ENCODE results near the gene SEC61A2.
"Not testable (repeated sequence)": the region's sequence is repeated elsewhere in the genome, so short reads cannot be mapped to it uniquely, and the experiment has no call there.

The SEC61A2 gene

GRCh38 chr10:12162927-12163326 lies 33.5 kb downstream of the SEC61A2 start:
- DNase-seq: no peak

GRCh38 chr10:12164085-12164484 lies 34.6 kb downstream of the SEC61A2 start:
- DNase-seq: no peak

- no peak for DNase-seq
Measured at GRCh38 chr10:12165036-12165435, 35.6 kb downstream of the SEC61A2 start.

- no peak for DNase-seq
Measured at GRCh38 chr10:12165999-12166775, 36.7 kb downstream of the SEC61A2 start.

- DNase-seq: not testable (repeated sequence)
Measured at GRCh38 chr10:12171512-12171911, 42.0 kb downstream of the SEC61A2 start.

GRCh38 chr10:12177642-12178041 lies 48.2 kb downstream of the SEC61A2 start:
- no peak for DNase-seq

- no peak for DNase-seq
Measured at GRCh38 chr10:12179606-12180170, 50.2 kb downstream of the SEC61A2 start.

- DNase-seq: no peak
Measured at GRCh38 chr10:12180221-12180974, 50.9 kb downstream of the SEC61A2 start.

GRCh38 chr10:12181065-12181775 lies 51.7 kb downstream of the SEC61A2 start:
- no peak for DNase-seq

- DNase-seq: no peak
Measured at GRCh38 chr10:12184165-12184564, 54.7 kb downstream of the SEC61A2 start.

GRCh38 chr10:12186323-12186722 lies 56.8 kb downstream of the SEC61A2 start:
- no peak for DNase-seq

- DNase-seq: no peak
Measured at GRCh38 chr10:12187321-12187905, 57.9 kb downstream of the SEC61A2 start.

GRCh38 chr10:12188656-12189055 lies 59.2 kb downstream of the SEC61A2 start:
- DNase-seq: no peak

- DNase-seq: no peak
Measured at GRCh38 chr10:12189426-12189825, 59.9 kb downstream of the SEC61A2 start.

- DNase-seq: no peak
Measured at GRCh38 chr10:12191715-12192114, 62.2 kb downstream of the SEC61A2 start.

- no peak for DNase-seq
Measured at GRCh38 chr10:12193193-12193592, 63.7 kb downstream of the SEC61A2 start.

- DNase-seq: no peak
Measured at GRCh38 chr10:12194752-12195271, 65.3 kb downstream of the SEC61A2 start.

GRCh38 chr10:12195281-12195602 lies 65.8 kb downstream of the SEC61A2 start:
- DNase-seq: no peak

- peak; percentile 78 for DNase-seq
Measured at GRCh38 chr10:12195603-12196506, 66.4 kb downstream of the SEC61A2 start, which contains the start of the genes CDC123 and NUDT5. CDC123 (plus strand) TSS chr10:12196188; CDS start chr10:12196246, 58 bp downstream. NUDT5 (minus strand) TSS chr10:12195891; CDS start chr10:12186291, 9,600 bp downstream.

GRCh38 chr10:12196531-12197211 lies 67.2 kb downstream of the SEC61A2 start:
- DNase-seq: no peak

GRCh38 chr10:12198156-12198555 lies 68.7 kb downstream of the SEC61A2 start:
- no peak for DNase-seq
